Mesenteric fat pad (tissue), 1 donor: ENCODE measurements around the gene SLC25A41. TPM values are rescaled to one million over a fixed set of nuclear protein-coding genes. Genes with fewer than 3 reads are reported as not detected.

ENCODE experiments used
- DNase-seq: peaks from one replicate; pipeline ENCODE4 v3.0.0-alpha.2; 2020; ENCODE audit warnings: low spot score
- total RNA-seq: library from RNA; stranded (reverse); fragmentation: NEBNext Ultra II Directional; extraction: Animal tissue kit (Norgen Biotek cat#: 25700); gene quantifications from one replicate; pipeline ENCODE4 v1.2.1, GENCODE V29; 2021
- donor health status: DM: yes; HTN: yes; CAD: no.

SLC25A41 gene
- total RNA-seq, 1 donor from 2014 or later = not detected

DNA sequence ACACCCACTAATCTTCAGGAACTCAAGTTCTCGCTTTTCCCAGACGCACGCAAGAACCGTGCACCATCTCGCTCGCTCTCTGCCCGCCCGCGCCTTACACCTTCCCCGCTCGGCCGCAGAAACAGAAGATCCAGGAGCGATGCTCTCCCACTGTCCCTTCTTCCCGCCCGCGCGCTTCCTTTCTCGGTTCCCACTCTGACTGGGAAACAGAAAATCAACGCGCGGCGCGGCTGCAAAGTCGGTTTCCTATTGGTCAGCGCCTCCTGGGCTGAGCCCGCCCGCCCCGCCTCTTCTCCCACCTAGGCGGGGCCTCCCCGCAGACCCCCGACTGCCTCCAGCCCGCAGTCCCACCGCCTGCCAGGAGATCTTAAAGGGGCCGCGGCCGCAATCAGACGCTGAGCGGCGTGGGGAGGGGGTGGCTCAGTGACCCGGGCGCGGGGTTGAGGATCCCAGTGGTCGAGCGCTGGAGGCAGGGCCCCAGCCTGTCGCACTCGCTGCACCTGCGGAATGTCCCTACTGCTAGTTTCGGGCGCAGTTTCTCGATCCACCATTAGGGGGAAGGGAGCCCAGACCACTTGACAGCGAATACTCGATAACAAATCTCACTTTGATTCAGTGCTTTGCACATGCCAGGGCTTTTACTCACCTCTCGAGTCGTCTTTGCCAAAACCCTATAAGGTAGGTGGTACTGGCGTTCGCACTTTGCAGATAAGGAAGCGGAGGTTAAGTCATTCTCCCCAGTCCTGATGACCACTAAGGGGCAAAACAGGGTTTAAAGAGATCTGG is 26.7 kb upstream of the SLC25A41 start:
- DNase-seq = peak; percentile 97

DNA sequence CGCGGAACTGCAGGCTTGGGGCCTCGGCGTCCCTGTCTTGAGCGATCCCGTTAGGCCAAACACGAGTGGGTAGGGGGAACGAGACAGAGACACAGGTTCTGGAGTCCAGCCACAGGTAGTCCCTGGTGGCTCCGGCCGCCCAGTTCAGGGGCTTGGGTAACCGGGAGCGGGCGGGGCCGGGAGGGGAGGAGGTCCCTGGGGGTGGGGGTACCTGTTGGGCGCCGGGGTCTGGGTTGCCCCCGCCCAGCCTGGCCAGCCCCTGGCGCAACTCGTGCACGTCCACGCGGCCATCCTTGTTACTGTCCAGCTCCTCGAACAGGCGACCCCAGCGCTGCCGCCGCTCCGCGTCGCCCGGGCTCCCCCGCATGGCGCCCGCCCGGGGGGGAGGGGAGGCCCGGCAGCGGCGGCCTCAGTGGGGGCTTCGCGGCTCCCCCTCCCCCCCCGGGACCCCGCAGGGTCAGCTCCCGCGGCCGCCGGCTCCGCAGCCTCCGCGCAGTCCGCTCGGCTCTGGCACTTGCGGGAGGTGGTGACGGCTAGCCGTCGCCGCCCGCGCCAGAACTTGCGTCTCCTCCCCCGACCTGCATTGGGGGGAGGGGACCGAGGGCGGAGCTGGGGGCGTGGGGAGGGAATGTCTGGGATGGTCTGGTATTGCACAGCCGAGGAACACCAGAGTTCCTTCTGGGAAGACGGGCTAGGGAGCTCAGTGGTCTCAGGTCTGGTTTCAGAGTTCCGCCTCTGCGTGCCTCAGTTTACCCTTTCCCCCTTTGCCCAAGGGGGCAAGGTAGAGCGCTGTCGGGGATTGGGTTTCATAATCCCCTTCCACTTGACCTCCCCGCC is 25.9 kb upstream of the SLC25A41 start, which contains the start of gene SLC25A23:
Gene SLC25A23, minus strand, starts transcription at position 531 of the 837 bp plus-strand sequence. Its CDS starts 164 bp downstream, at position 367.
- no peak for DNase-seq

GRCh38 chr19:6458695-6459261 is 25.2 kb upstream of the SLC25A41 start:
- no peak for DNase-seq

GRCh38 chr19:6457958-6458694 is 24.6 kb upstream of the SLC25A41 start:
- no peak for DNase-seq

- no peak for DNase-seq
Measured at GRCh38 chr19:6455924-6456323, 22.4 kb upstream of the SLC25A41 start.

DNA sequence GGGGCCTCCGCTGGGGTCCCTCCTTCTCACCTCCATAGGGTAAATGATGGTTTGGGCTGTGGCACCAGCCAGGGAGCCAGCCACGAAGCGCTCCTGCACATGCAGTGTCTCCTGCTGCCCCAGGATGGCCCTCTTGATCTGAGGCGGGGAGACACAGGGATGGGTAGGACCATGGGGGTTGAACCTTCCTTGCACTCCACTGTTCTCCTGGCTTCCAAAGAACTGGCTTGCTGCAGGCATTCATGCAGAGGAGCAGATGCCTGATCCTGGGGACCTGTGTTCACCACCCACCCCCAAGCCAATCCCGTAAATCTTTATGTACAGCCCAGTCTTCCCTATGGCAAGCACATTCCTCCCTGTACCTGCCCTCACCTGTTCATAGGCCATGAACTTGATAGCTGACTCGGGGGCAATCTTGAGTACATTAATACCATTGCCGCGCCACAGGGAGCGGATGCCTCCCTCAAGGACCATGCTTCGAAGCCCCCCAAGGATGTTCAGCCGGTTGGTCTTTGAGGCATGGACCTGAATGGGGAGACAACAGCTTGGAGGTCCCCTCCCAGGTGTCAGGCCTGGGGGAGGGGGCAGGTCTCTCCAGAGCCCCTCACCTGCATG is 20.5 kb upstream of the SLC25A41 start:
- DNase-seq = no peak

- no peak for DNase-seq
Measured at GRCh38 chr19:6452899-6453298, 19.3 kb upstream of the SLC25A41 start.

DNA sequence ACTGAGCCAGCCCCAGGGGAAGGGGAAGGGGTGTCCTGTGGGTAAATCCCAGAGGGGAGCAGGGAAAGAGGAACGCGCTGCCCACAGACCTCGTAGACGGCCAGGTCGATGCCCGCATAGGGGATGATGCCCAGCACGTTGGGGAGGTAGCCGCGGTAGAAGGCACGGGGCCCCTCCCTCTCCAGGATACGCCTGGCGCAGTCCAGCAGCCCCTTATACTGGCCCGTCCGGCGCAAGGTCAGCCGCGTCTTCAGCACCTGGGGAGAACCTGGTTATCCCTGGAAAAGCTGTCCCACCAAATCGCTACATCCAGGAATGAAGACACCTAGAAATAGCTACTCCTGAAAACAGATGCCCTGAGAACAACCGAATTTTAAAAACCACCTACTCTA is 18.7 kb upstream of the SLC25A41 start:
- no peak for DNase-seq

DNA sequence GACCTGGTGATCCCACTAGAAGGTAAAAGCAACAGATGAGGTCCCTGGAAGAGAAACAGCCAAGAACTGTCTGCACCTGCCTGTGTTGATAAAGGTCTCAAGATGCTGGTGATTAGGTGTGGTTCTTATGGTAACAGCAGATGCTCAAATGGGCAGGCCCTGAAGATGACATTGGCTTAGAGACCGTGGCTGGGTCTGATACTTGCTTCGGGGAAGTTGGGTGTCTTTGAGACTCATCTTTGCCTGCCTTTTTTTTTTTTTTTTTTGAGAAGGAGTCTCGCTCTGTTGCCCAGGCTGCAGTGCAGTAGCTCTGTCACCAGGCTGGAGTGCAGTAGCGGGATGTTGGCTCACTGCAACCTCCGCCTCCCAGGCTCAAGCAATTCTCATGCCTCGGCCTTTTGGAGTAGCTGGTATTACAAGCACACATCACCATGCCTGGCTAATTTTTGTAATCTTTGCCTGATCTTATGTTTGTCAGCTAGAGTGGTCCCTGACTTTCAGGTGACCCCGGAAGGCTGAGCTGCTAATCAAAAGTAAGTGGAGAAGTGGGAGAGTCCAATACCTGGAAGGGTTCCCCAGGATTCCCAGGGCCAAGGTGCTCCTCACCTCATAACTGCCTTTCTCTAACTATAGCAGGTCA is 18.1 kb upstream of the SLC25A41 start:
- DNase-seq = no peak

DNA sequence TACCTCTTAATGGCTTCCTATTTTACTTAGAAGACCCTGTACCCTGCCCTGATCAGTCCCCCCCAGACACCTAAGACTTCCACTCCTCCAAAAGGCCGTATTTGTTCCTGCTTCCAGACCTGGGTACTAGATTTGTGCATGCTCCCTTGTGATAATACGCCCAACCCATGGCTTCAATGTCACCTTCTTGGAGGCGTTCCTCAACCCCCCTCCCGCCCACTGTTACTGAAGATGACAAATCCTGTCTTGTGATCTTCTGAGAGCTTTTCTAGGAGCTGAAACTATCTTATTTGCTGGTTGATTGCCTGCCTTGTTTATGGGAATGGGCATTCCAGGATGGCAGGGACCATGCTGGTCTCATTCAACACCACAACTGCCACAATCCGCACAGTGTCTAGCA is 16.6 kb upstream of the SLC25A41 start:
- DNase-seq = no peak

DNA sequence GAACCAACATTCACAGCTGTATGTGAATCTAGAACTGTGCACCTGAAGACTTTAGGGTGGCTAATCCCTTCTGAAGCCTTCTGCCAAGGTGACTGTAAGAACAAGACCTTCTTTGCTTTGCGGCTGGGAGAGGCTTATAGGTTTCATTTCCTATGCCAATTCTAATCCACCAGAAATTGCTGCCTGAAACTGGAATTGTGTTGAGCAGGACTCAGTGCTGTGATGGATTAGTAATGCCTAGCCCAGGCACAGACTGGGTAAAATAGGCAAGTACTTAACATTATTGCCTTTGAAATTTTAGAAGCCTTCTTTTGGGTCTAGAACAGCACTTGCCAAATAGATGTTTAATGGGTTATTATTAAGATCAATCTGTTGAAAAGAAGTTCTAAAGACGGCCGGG is 14.5 kb upstream of the SLC25A41 start:
- DNase-seq = no peak

GRCh38 chr19:6446452-6446851 is 12.9 kb upstream of the SLC25A41 start:
- no peak for DNase-seq

DNA sequence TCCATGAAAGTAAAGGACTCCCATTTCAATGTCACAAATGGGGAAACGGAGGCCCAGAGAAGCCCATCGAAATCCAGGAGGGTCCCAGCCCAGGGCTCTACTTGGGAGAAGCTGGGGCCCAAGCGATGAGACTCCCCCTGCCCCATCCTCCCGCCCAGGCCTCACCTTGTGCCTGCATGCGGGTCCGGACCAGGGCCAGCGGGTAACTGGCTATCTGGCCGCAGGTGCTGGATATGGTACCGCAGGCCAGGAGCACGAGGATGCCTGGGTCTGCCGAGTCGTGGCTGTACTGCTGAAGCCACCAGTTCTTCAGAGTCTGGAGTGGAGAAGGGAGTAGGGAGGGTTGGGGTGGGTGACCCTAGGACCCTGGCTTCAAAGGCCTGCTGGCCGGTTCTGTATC is 10.4 kb upstream of the SLC25A41 start:
- DNase-seq = no peak

GRCh38 chr19:6442087-6442688 is 8.6 kb upstream of the SLC25A41 start:
- DNase-seq = no peak

GRCh38 chr19:6440905-6441304 is 7.3 kb upstream of the SLC25A41 start:
- DNase-seq = no peak

- DNase-seq = no peak
Measured at GRCh38 chr19:6439743-6440142, 6.2 kb upstream of the SLC25A41 start.

DNA sequence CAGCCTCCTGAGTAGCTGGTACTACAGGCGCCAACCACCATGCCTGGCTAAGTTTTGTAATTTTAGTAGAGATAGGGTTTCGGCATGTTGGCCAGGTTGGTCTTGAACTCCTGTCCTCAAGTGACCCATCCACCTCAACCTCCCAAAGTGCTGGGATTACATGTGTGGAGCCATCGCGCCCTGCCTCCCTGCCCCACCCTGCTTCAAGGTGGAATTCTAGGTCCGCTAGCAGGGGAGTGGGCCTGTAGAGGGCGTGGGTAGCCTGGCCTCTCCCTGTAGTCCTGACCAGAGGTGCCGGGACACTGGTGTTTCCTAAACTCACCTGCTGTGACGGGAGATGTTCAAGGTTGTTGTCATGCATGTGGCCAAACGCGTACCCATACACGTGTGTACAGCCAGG is 398 bp downstream of the SLC25A41 start:
- no peak for DNase-seq

DNA sequence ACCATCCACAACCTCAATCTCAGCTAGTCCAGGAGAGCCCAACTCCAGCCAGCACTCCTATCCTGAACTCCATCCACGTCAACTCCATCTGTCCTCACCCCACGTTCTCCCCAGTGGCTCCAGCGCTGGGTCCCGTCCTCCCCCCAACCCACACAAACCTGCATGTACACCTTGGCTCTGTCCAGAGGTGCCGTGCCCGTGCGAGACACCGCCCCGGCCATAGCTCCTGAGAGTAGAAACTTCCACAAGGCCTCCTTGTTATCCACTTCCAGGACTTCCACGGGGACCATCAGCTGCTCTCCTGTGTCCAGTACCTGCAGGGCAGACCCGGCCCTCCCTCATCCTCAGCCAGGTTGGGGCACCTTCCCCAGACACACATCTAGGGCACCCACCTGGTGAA is 1.7 kb downstream of the SLC25A41 start:
- DNase-seq = no peak

DNA sequence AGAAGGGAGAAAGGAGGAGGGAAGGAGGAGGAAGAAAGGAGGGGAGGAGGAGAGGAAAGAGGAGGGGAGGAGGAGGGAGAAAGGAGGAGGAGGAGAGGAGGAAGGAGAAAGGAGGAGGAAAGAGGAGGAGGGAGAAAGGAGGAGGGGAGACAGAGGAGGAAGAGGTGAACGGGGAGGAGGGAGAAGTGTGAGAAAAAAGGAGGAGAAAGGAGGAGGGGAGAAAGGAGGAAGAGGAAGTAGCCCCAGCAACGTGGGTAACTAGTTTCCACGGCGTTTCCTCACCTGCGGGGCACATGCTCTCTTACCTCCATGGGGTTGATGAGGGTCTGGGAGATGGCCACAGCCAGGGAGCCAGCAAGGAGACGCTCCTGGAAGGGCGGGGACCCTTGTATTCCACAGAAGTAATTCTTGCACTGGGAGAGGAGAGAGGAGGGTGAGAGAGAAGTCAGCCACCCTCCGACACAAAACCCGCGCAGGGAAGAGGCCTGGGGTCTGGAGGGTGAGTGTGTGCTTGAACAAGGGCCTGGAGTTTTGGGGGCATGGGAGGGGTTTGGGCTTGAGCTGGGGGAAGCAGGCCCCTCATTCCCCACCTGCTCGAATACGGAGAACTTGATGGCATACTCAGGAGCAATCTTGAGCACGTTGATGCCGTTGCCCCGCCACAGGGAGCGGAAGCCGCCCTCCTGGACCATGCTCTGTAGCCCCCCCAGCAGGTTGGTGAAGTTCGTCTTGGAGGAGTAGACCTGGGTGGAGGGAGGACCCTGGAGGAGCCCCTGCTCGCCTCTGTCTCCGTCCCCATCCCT is 3.9 kb downstream of the SLC25A41 start:
- DNase-seq = no peak
